IMR-90 (cell line): Measurements from ENCODE around the gene CXorf38.

ENCODE experiments used
- CEBPB ChIP-seq: IDR thresholded peaks from 2 replicates; pipeline ENCODE4 v1.6.1; 2012; ENCODE audit warnings: low read depth, low read length, improper control_type of control experiment
- RAD21 ChIP-seq: IDR thresholded peaks from 2 replicates; pipeline ENCODE4 v1.6.1; 2012; ENCODE audit warnings: low read length, improper control_type of control experiment
- RFX5 ChIP-seq: IDR thresholded peaks from 2 replicates; pipeline ENCODE4 v1.8.0; 2012; ENCODE audit warnings: low read depth, mild to moderate bottlenecking, low read length, moderate library complexity
- TF ChIP-seq, protein P1 (sequence below): conservative IDR thresholded peaks from 2 replicates; pipeline ENCODE4 v1.5.1; 2012; ENCODE audit warnings: mild to moderate bottlenecking, low read depth, low read length, improper control_type of control experiment

DNA sequence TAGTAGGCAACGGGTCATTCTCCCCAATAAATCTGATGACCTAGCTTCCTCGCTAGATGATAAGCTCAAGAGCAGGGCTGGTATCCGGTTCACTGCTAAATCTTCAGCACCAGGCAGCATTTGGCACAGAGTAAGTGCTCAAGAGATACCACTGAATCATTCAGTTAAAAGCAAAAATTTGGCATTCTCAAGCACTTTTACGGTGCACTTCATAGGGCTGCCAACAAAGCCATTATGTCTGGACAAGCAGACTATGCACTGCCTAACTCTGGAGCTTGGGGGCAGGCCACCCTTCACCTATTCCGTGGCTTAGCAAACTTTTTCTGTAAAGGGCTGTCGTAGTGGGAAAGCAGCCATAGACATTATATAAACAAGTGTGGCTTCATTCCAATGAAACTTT lies 23.8 kb upstream of the CXorf38 start:
- TF ChIP-seq, protein P1, sequence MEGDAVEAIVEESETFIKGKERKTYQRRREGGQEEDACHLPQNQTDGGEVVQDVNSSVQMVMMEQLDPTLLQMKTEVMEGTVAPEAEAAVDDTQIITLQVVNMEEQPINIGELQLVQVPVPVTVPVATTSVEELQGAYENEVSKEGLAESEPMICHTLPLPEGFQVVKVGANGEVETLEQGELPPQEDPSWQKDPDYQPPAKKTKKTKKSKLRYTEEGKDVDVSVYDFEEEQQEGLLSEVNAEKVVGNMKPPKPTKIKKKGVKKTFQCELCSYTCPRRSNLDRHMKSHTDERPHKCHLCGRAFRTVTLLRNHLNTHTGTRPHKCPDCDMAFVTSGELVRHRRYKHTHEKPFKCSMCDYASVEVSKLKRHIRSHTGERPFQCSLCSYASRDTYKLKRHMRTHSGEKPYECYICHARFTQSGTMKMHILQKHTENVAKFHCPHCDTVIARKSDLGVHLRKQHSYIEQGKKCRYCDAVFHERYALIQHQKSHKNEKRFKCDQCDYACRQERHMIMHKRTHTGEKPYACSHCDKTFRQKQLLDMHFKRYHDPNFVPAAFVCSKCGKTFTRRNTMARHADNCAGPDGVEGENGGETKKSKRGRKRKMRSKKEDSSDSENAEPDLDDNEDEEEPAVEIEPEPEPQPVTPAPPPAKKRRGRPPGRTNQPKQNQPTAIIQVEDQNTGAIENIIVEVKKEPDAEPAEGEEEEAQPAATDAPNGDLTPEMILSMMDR, result no peak
- TF ChIP-seq RFX5, result no peak
- TF ChIP-seq RAD21, result no peak
- TF ChIP-seq CEBPB, result no peak
